ENCODE results near the gene DLST.

DNA sequence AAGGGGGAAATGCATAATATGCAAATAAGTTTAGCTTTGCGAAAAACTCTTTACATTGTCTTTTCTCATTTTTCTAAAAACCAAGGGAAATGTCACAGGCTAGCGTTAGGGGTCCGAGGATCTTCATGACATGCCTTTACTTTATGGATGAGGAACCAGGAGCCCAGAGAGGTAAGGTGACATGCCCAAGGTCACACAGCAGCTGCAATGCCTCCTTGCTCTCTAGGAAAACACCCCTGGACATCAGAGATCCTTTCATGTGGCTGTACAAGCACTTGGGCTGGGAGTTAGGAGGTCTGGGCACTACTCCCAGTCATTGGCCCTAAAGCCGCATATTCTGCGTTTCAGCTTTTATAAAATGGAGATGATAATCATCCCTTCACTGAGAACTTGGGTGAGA, 6.5 kb upstream of the DLST start:
- TF ChIP-seq, protein P1, sequence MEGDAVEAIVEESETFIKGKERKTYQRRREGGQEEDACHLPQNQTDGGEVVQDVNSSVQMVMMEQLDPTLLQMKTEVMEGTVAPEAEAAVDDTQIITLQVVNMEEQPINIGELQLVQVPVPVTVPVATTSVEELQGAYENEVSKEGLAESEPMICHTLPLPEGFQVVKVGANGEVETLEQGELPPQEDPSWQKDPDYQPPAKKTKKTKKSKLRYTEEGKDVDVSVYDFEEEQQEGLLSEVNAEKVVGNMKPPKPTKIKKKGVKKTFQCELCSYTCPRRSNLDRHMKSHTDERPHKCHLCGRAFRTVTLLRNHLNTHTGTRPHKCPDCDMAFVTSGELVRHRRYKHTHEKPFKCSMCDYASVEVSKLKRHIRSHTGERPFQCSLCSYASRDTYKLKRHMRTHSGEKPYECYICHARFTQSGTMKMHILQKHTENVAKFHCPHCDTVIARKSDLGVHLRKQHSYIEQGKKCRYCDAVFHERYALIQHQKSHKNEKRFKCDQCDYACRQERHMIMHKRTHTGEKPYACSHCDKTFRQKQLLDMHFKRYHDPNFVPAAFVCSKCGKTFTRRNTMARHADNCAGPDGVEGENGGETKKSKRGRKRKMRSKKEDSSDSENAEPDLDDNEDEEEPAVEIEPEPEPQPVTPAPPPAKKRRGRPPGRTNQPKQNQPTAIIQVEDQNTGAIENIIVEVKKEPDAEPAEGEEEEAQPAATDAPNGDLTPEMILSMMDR (IDR thresholded peaks at IDR 0.05) = no peak
- no peak for TF ChIP-seq SIN3A (IDR thresholded peaks at IDR 0.05; ENCODE audit: borderline replicate concordance, insufficient read depth, low read depth, low read length)
- TF ChIP-seq POLR2AphosphoS5 (IDR thresholded peaks at IDR 0.05; ENCODE audit: low read depth, low read length) = no peak
- TF ChIP-seq TCF7L2 (IDR thresholded peaks at IDR 0.05; ENCODE audit: low read depth, low read length) = no peak
- TF ChIP-seq, protein P2, sequence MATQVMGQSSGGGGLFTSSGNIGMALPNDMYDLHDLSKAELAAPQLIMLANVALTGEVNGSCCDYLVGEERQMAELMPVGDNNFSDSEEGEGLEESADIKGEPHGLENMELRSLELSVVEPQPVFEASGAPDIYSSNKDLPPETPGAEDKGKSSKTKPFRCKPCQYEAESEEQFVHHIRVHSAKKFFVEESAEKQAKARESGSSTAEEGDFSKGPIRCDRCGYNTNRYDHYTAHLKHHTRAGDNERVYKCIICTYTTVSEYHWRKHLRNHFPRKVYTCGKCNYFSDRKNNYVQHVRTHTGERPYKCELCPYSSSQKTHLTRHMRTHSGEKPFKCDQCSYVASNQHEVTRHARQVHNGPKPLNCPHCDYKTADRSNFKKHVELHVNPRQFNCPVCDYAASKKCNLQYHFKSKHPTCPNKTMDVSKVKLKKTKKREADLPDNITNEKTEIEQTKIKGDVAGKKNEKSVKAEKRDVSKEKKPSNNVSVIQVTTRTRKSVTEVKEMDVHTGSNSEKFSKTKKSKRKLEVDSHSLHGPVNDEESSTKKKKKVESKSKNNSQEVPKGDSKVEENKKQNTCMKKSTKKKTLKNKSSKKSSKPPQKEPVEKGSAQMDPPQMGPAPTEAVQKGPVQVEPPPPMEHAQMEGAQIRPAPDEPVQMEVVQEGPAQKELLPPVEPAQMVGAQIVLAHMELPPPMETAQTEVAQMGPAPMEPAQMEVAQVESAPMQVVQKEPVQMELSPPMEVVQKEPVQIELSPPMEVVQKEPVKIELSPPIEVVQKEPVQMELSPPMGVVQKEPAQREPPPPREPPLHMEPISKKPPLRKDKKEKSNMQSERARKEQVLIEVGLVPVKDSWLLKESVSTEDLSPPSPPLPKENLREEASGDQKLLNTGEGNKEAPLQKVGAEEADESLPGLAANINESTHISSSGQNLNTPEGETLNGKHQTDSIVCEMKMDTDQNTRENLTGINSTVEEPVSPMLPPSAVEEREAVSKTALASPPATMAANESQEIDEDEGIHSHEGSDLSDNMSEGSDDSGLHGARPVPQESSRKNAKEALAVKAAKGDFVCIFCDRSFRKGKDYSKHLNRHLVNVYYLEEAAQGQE (IDR thresholded peaks at IDR 0.05; ENCODE audit: insufficient read depth in 1 of 2, low read depth in 2 of 2, low read length in 1 of 2) = no peak
